HUES64 (cell line): ENCODE data around the gene DSG2.

Experiments used
- H3K27ac ChIP-seq: 2 replicates; pipeline ENCODE4 v1.7.0; 2013; ENCODE audit warnings: low read depth, low read length, inconsistent platforms
- H3K27me3 ChIP-seq: 2 replicates; pipeline ENCODE4 v1.6.1; 2013; ENCODE audit warnings: mild to moderate bottlenecking, low read length; ENCODE audit not compliant: insufficient read depth
- H3K36me3 ChIP-seq: 2 replicates; pipeline ENCODE4 v1.6.1; 2013; ENCODE audit warnings: mild to moderate bottlenecking, low read length; ENCODE audit not compliant: insufficient read depth
- H3K4me1 ChIP-seq: 2 replicates; pipeline ENCODE4 v1.6.1; 2013; ENCODE audit warnings: mild to moderate bottlenecking, low read length, moderate library complexity; ENCODE audit not compliant: insufficient read depth
- H3K4me3 ChIP-seq: 2 replicates; pipeline ENCODE4 v1.5.1; 2013; ENCODE audit warnings: mild to moderate bottlenecking, low read length, moderate library complexity
- H3K9ac ChIP-seq: 2 replicates; pipeline ENCODE4 v1.6.1; 2013; ENCODE audit warnings: mild to moderate bottlenecking, low read depth, low read length
- H3K9me3 ChIP-seq: 2 replicates; pipeline ENCODE4 v1.6.1; 2013; ENCODE audit warnings: low read depth, low read length; ENCODE audit not compliant: insufficient read depth
- WGBS: fragments of 150-250, 120-280 bp; methylation state at CpG from one replicate; pipeline ENCODE4 v1.1.7; 2013; ENCODE audit warnings: missing lambda C conversion rate; 5-methylcytosine and 5-hydroxymethylcytosine counted together

DSG2 gene

GRCh38 chr18:31558567-31558966, 60.6 kb downstream of the DSG2 start:
- H3K9me3 ChIP-seq = no peaks in the 10 kb centered on the region
- no peak overlapping the region for H3K9ac ChIP-seq
- no peaks in the 10 kb centered on the region for H3K27me3 ChIP-seq
- H3K27ac ChIP-seq = no peak overlapping the region
- WGBS = 95% methylated on average over 9 of the region's 9 CpGs
- H3K36me3 ChIP-seq = no peaks in the 10 kb centered on the region
- H3K4me1 ChIP-seq = 0 out of 2 replicates have a peak, but pooled peaks cover 5% of the 10 kb centered on the region
- H3K4me3 ChIP-seq = no peak overlapping the region

- Histone ChIP-seq H3K4me1 (0 out of 2 replicates have a peak, but pooled peaks cover 5% of the 10 kb centered on the region), H3K27me3 (no peaks in the 10 kb centered on the region)
- 77% methylated on average over 4 of the region's 4 CpGs for WGBS
Measured at GRCh38 chr18:31562726-31563125, 64.7 kb downstream of the DSG2 start.

GRCh38 chr18:31563778-31564177, 65.8 kb downstream of the DSG2 start:
- WGBS = no CpG with 5 or more reads among the region's 1 CpG
- Histone ChIP-seq H3K36me3 (no peaks in the 10 kb centered on the region), H3K27me3 (no peaks in the 10 kb centered on the region), H3K27ac (no peak overlapping the region), H3K9me3 (no peaks in the 10 kb centered on the region), H3K4me1 (0 out of 2 replicates have a peak, but pooled peaks cover 5% of the 10 kb centered on the region), H3K4me3 (no peak overlapping the region), H3K9ac (no peak overlapping the region)

More at GRCh38 chr18:31562726-31563125, 64.7 kb downstream of the DSG2 start:
- Histone ChIP-seq H3K4me3 (no peak overlapping the region), H3K9ac (no peak overlapping the region), H3K9me3 (no peaks in the 10 kb centered on the region), H3K36me3 (no peaks in the 10 kb centered on the region), H3K27ac (no peak overlapping the region)

- Histone ChIP-seq H3K9ac (no peak overlapping the region), H3K4me3 (no peak overlapping the region), H3K27me3 (no peaks in the 10 kb centered on the region), H3K4me1 (0 out of 2 replicates have a peak, but pooled peaks cover 5% of the 10 kb centered on the region), H3K27ac (no peak overlapping the region), H3K36me3 (no peaks in the 10 kb centered on the region), H3K9me3 (no peaks in the 10 kb centered on the region)
- 88% methylated on average over 2 of the region's 2 CpGs for WGBS
Measured at GRCh38 chr18:31565345-31565744, 67.4 kb downstream of the DSG2 start.

GRCh38 chr18:31565782-31566512, 68.0 kb downstream of the DSG2 start:
- H3K9ac ChIP-seq = no peak overlapping the region
- 0 out of 2 replicates have a peak, but pooled peaks cover 5% of the 10 kb centered on the region for H3K4me1 ChIP-seq
- no peaks in the 10 kb centered on the region for H3K27me3 ChIP-seq
- no peaks in the 10 kb centered on the region for H3K36me3 ChIP-seq
- H3K9me3 ChIP-seq = no peaks in the 10 kb centered on the region
- H3K27ac ChIP-seq = no peak overlapping the region
- no peak overlapping the region for H3K4me3 ChIP-seq
- 95% methylated on average over 10 of the region's 10 CpGs for WGBS

GRCh38 chr18:31566576-31567306, 68.8 kb downstream of the DSG2 start:
- H3K27me3 ChIP-seq = no peaks in the 10 kb centered on the region
- no peak overlapping the region for H3K4me3 ChIP-seq
- WGBS = 67% methylated on average over 4 of the region's 4 CpGs

GRCh38 chr18:31572368-31572767, 74.4 kb downstream of the DSG2 start:
- H3K9me3 ChIP-seq = no peaks in the 10 kb centered on the region
- H3K4me1 ChIP-seq = no peaks in the 10 kb centered on the region
- no peak overlapping the region for H3K9ac ChIP-seq
- 82% methylated on average over 9 of the region's 9 CpGs for WGBS
- no peak overlapping the region for H3K4me3 ChIP-seq
- no peaks in the 10 kb centered on the region for H3K27me3 ChIP-seq
- no peaks in the 10 kb centered on the region for H3K36me3 ChIP-seq
- no peak overlapping the region for H3K27ac ChIP-seq

More at GRCh38 chr18:31566576-31567306, 68.8 kb downstream of the DSG2 start:
- no peaks in the 10 kb centered on the region for H3K9me3 ChIP-seq
- no peak overlapping the region for H3K27ac ChIP-seq
- no peaks in the 10 kb centered on the region for H3K36me3 ChIP-seq
- no peak overlapping the region for H3K9ac ChIP-seq
- 0 out of 2 replicates have a peak, but pooled peaks cover 5% of the 10 kb centered on the region for H3K4me1 ChIP-seq

GRCh38 chr18:31573051-31573450, 75.1 kb downstream of the DSG2 start:
- Histone ChIP-seq H3K4me1 (no peaks in the 10 kb centered on the region), H3K4me3 (no peak overlapping the region), H3K9ac (no peak overlapping the region), H3K9me3 (no peaks in the 10 kb centered on the region), H3K27me3 (no peaks in the 10 kb centered on the region), H3K36me3 (no peaks in the 10 kb centered on the region), H3K27ac (no peak overlapping the region)
- 93% methylated on average over 3 of the region's 3 CpGs for WGBS

- Histone ChIP-seq H3K36me3 (no peaks in the 10 kb centered on the region), H3K4me3 (no peak overlapping the region), H3K27ac (no peak overlapping the region), H3K4me1 (no peaks in the 10 kb centered on the region), H3K27me3 (no peaks in the 10 kb centered on the region), H3K9me3 (no peaks in the 10 kb centered on the region), H3K9ac (no peak overlapping the region)
- WGBS = no CpG with 5 or more reads among the region's 1 CpG
Measured at GRCh38 chr18:31574359-31574758, 76.4 kb downstream of the DSG2 start.

- WGBS = 91% methylated on average over 3 of the region's 3 CpGs
- H3K36me3 ChIP-seq = no peaks in the 10 kb centered on the region
- no peaks in the 10 kb centered on the region for H3K9me3 ChIP-seq
- H3K9ac ChIP-seq = no peak overlapping the region
- H3K27me3 ChIP-seq = no peaks in the 10 kb centered on the region
- no peaks in the 10 kb centered on the region for H3K4me1 ChIP-seq
- H3K4me3 ChIP-seq = no peak overlapping the region
- H3K27ac ChIP-seq = no peak overlapping the region
Measured at GRCh38 chr18:31575515-31576257, 77.7 kb downstream of the DSG2 start.

GRCh38 chr18:31576670-31577069, 78.7 kb downstream of the DSG2 start:
- Histone ChIP-seq H3K4me3 (no peak overlapping the region), H3K9me3 (no peaks in the 10 kb centered on the region), H3K4me1 (no peaks in the 10 kb centered on the region), H3K27me3 (no peaks in the 10 kb centered on the region), H3K36me3 (no peaks in the 10 kb centered on the region), H3K27ac (no peak overlapping the region), H3K9ac (no peak overlapping the region)
- 69% methylated on average over 4 of the region's 4 CpGs for WGBS
